ENCODE results near the gene HAND1.

Gene HAND1

DNA sequence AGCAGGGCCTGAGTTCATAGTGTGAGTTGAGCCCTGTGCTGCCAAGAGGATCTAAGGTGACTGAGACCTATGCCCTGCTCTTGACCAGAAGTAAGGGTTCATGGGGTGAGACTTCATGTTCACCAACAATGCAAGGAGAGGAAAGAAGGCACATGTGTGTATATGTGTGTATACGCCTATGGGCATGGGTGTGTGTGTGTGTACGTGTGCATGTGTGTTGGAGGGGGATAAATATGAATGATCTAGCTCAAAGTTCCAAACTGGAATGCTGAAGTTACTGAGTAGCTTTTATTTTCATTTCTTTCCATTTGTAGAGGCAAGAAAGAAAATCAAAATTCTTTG is 25.6 kb upstream of the HAND1 start:
- ChIA-PET CTCF (interaction anchor here (3.0 kb wide), 1 partner anchor 17 kb away, joined by 21 read pairs; no protein-coding TSS in a partner anchor), POLR2A (interaction anchor here (1.3 kb wide), 1 partner anchor 17 kb away, joined by 4 read pairs; no protein-coding TSS in a partner anchor)
- DNase-seq (ENCODE audit: extremely low spot score), result no peak
- no peak for TF ChIP-seq FOXA1 (IDR thresholded peaks at IDR 0.05)
- TF ChIP-seq NFRKB (IDR thresholded peaks at IDR 0.05), result no peak
- no peak for TF ChIP-seq ELF4 (IDR thresholded peaks at IDR 0.05)
- no peak for TF ChIP-seq L3MBTL2 (conservative IDR thresholded peaks at IDR 0.05)
- TF ChIP-seq FOXK2 (IDR thresholded peaks at IDR 0.05), result no peak
- TF ChIP-seq BHLHE40 (IDR thresholded peaks at IDR 0.05; ENCODE audit: borderline replicate concordance), result no peak

DNA sequence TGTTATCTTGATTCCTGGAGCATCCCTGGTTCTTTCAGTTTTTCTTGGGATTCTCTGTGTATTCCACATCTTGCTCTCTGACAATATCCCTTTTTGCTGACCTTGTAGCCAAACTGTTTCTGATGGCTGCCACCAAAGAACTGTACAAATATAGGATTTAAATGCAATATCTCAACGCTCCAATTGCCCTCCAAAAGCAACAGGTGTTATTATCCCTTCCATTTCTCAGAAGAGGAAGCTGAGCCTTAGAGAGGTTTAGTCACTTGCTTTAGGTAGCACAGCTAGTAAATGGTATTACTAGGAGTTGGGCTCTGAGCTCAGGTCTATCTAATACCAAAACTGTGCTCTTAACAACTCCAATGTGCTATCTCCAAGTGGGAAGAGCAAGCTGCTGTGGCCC is 24.2 kb upstream of the HAND1 start:
- POLR2A ChIA-PET, result interaction anchor here (1.5 kb wide), 1 partner anchor 18 kb away, joined by 4 read pairs; no protein-coding TSS in a partner anchor
- no peak for DNase-seq (ENCODE audit: extremely low spot score)
- CTCF ChIA-PET, result interaction anchor here (1.1 kb wide), 1 partner anchor 21 kb away, joined by 3 read pairs; no protein-coding TSS in a partner anchor
- TF ChIP-seq NFRKB (IDR thresholded peaks at IDR 0.05) (no peak), SP1 (IDR thresholded peaks at IDR 0.05) (no peak), SUZ12 (IDR thresholded peaks at IDR 0.05) (no peak), L3MBTL2 (conservative IDR thresholded peaks at IDR 0.05) (no peak), FOXK2 (IDR thresholded peaks at IDR 0.05) (no peak), CTBP1 (IDR thresholded peaks at IDR 0.05; ENCODE audit: borderline replicate concordance) (no peak), ELF4 (IDR thresholded peaks at IDR 0.05) (no peak), HDGF (IDR thresholded peaks at IDR 0.05; ENCODE audit: borderline replicate concordance) (no peak), FOXM1 (IDR thresholded peaks at IDR 0.05; ENCODE audit: borderline replicate concordance) (no peak), ARNT (IDR thresholded peaks at IDR 0.05) (no peak), FOXA1 (IDR thresholded peaks at IDR 0.05) (no peak), TARDBP (IDR thresholded peaks at IDR 0.05) (no peak), ZNF384 (IDR thresholded peaks at IDR 0.05) (no peak), BHLHE40 (IDR thresholded peaks at IDR 0.05; ENCODE audit: borderline replicate concordance) (no peak)
- TF ChIP-seq, protein P1, sequence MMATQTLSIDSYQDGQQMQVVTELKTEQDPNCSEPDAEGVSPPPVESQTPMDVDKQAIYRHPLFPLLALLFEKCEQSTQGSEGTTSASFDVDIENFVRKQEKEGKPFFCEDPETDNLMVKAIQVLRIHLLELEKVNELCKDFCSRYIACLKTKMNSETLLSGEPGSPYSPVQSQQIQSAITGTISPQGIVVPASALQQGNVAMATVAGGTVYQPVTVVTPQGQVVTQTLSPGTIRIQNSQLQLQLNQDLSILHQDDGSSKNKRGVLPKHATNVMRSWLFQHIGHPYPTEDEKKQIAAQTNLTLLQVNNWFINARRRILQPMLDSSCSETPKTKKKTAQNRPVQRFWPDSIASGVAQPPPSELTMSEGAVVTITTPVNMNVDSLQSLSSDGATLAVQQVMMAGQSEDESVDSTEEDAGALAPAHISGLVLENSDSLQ (IDR thresholded peaks at IDR 0.05), result no peak

DNA sequence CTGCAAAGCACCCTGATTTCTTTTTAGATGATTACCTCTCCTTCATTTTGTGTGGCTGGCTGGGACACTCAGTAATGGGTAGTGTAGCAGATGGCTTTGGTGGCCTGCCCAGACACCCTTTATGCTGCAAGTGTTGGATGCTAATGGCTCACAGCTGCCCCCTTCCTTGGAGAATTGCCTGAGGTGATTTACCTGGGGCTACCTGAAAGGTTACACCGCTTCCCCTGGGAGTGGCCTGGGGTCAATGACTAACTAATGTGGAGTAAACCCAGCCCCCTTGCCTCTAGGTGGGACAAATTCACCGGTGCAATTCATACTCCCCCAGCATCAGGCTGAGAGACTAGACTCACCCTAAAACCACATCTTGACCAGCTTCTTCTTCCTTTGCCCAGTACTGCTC is 23.5 kb upstream of the HAND1 start:
- no peak for TF ChIP-seq FOXA1 (IDR thresholded peaks at IDR 0.05)
- TF ChIP-seq ARNT (IDR thresholded peaks at IDR 0.05), result no peak
- no peak for TF ChIP-seq TARDBP (IDR thresholded peaks at IDR 0.05)
- POLR2A ChIA-PET, result no interaction called here
- DNase-seq (ENCODE audit: extremely low spot score), result no peak
- CTCF ChIA-PET, result no interaction called here

DNA sequence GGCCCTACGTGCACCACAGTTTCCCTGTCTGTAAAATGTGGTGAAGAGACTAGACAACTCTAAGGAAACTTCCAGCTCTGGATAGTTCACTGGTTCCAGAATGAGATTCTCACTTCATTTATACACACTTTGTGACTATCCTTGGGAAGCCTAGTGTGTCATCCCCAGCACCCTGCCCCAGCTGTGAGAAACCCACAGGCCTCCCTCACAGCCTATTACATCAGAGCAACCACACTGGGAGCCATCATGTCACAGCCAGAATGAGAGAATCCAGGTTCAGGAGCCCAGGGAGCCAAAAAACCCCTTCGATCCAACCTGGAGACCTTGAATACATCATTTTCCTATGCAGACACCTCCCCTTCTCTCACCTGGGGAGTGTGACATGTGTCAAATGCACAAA is 21.0 kb upstream of the HAND1 start:
- ChIA-PET POLR2A (no interaction called here), CTCF (no interaction called here)
- TF ChIP-seq ARNT (IDR thresholded peaks at IDR 0.05) (no peak), ELF4 (IDR thresholded peaks at IDR 0.05) (no peak), SP1 (IDR thresholded peaks at IDR 0.05) (no peak), NFRKB (IDR thresholded peaks at IDR 0.05) (no peak)
- no peak for DNase-seq (ENCODE audit: extremely low spot score)

DNA sequence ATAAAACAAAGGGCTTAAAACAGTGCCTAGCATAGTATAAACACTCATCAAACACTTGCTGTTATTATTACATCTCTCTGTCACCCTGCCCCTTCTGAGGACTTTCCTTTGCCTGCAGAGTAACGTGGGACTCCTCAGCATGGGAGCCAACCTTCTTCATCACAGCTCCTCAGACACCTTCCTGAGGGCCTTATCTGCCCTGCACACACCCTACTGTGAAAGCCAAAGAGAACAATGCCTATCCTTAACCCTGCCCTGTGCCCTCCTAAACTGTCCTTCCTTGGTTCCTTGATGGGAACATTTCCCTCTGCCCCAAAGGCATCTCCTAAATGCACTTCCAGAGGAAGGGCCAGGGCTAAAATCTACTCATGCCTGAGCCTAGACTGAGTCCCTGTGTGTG is 20.6 kb upstream of the HAND1 start:
- TF ChIP-seq SUZ12 (IDR thresholded peaks at IDR 0.05) (no peak), FOXK2 (IDR thresholded peaks at IDR 0.05) (no peak), FOXM1 (IDR thresholded peaks at IDR 0.05; ENCODE audit: borderline replicate concordance) (no peak), L3MBTL2 (conservative IDR thresholded peaks at IDR 0.05) (no peak), ELF4 (IDR thresholded peaks at IDR 0.05) (no peak), HDGF (IDR thresholded peaks at IDR 0.05; ENCODE audit: borderline replicate concordance) (no peak), ARNT (IDR thresholded peaks at IDR 0.05) (no peak), LEF1 (IDR thresholded peaks at IDR 0.05; ENCODE audit: borderline replicate concordance) (no peak), TARDBP (IDR thresholded peaks at IDR 0.05) (no peak), SP1 (IDR thresholded peaks at IDR 0.05) (no peak), CTBP1 (IDR thresholded peaks at IDR 0.05; ENCODE audit: borderline replicate concordance) (no peak), ZNF384 (IDR thresholded peaks at IDR 0.05) (no peak), BHLHE40 (IDR thresholded peaks at IDR 0.05; ENCODE audit: borderline replicate concordance) (no peak), NFRKB (IDR thresholded peaks at IDR 0.05) (no peak), FOXA1 (IDR thresholded peaks at IDR 0.05) (no peak)
- TF ChIP-seq, protein P1 (IDR thresholded peaks at IDR 0.05), result no peak
- CTCF ChIA-PET, result no interaction called here
- DNase-seq (ENCODE audit: extremely low spot score), result no peak
- POLR2A ChIA-PET, result interaction anchor here (1.0 kb wide), 1 partner anchor 9 kb away, joined by 3 read pairs; no protein-coding TSS in a partner anchor

DNA sequence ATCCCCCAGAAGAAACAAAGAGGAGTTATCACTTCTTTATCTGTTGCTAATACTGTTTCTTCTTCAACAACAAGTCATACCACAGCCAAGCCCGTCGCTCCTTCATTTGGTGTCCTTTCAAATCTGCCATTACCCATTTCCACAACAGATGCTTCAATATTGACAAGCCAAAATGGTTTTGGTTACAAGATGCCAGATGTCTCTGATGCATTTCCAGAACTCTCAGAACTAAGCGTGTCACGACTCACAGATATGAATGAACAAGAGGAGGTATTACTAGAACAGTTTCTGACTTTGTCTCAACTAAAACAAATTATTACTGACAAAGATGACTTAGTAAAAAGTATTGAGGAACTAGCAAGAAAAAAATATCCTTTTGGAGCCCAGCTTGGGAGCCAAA is 16.0 kb upstream of the HAND1 start:
- no peak for DNase-seq (ENCODE audit: extremely low spot score)
- ChIA-PET POLR2A (no interaction called here), CTCF (no interaction called here)
- TF ChIP-seq BHLHE40 (IDR thresholded peaks at IDR 0.05; ENCODE audit: borderline replicate concordance) (no peak), L3MBTL2 (conservative IDR thresholded peaks at IDR 0.05) (no peak), ELF4 (IDR thresholded peaks at IDR 0.05) (no peak), HDGF (IDR thresholded peaks at IDR 0.05; ENCODE audit: borderline replicate concordance) (no peak), TARDBP (IDR thresholded peaks at IDR 0.05) (no peak), CTBP1 (IDR thresholded peaks at IDR 0.05; ENCODE audit: borderline replicate concordance) (no peak), SP1 (IDR thresholded peaks at IDR 0.05) (no peak), FOXA1 (IDR thresholded peaks at IDR 0.05) (no peak), ZNF384 (IDR thresholded peaks at IDR 0.05) (no peak), NFRKB (IDR thresholded peaks at IDR 0.05) (no peak)

DNA sequence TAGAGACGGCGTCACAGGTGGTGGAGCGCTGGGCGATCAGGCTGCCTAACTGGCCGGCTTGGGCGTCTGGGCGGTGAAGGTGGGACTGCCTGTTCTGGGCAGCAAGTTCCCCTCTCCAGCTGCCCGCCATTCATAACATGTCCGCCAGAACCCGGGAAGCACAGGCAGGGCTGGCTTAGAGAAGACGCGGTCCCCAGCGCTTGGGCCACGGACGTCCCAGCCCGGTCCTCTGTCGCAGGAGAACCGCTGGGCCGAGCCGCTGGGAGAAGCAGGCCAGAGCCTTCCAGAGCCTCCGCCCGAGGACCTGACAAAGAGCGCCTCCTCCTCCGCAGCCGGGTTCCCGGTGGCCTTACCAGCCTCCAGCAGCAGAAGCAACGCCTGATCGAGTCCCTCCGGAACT is 15.2 kb upstream of the HAND1 start:
- CTCF ChIA-PET, result no interaction called here

More for the DNA sequence above, 15.2 kb upstream of the HAND1 start:
- POLR2A ChIA-PET, result no interaction called here
- TF ChIP-seq ARNT (IDR thresholded peaks at IDR 0.05) (no peak), FOXA1 (IDR thresholded peaks at IDR 0.05) (no peak), NFRKB (IDR thresholded peaks at IDR 0.05) (no peak), BHLHE40 (IDR thresholded peaks at IDR 0.05; ENCODE audit: borderline replicate concordance) (no peak), SUZ12 (IDR thresholded peaks at IDR 0.05) (no peak), FOXM1 (IDR thresholded peaks at IDR 0.05; ENCODE audit: borderline replicate concordance) (no peak), LEF1 (IDR thresholded peaks at IDR 0.05; ENCODE audit: borderline replicate concordance) (no peak), TARDBP (IDR thresholded peaks at IDR 0.05) (no peak), ZNF384 (IDR thresholded peaks at IDR 0.05) (no peak), CTBP1 (IDR thresholded peaks at IDR 0.05; ENCODE audit: borderline replicate concordance) (no peak), ELF4 (IDR thresholded peaks at IDR 0.05) (no peak), HDGF (IDR thresholded peaks at IDR 0.05; ENCODE audit: borderline replicate concordance) (no peak)
- TF ChIP-seq, protein P1 (IDR thresholded peaks at IDR 0.05), result no peak
- no peak for DNase-seq (ENCODE audit: extremely low spot score)

Measured in HEK293T (cell line).